GM19395 (cell line): ENCODE results near the gene GGTLC2.
"Not testable (repeated sequence)": the region's sequence is repeated elsewhere in the genome, so short reads cannot be mapped to it uniquely, and the experiment has no call there.

ENCODE experiments used
- ATAC-seq: cut with Tn5 transposase; IDR thresholded peaks from one replicate; pipeline ENCODE4 v1.9.1; 2021; ENCODE audit warnings: mild to moderate bottlenecking, moderate library complexity; ENCODE audit not compliant: unreplicated experiment

Gene GGTLC2

DNA sequence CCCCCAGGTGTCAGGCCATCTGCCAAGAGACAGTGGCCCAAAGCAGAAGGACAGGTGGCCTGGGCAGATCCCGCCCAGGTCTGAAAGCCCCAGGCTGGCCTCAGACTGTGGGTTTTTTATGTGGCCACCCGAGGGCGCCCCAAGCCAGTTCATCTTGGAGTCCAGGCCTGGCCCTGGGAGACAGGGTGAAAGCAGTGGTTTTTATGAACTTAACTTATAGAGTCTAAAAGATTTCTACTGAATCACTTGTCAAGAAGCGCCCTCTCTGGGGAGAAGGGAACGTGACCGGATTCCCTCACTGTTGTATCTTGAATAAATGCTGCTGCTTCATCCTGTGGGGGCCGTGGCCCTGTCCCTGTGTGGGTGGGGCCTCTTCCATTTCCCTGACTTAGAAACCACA is 8.2 kb upstream of the GGTLC2 start:
- not testable (repeated sequence) for ATAC-seq

GRCh38 chr22:22638313-22638712 is 6.1 kb upstream of the GGTLC2 start:
- ATAC-seq = not testable (repeated sequence)

DNA sequence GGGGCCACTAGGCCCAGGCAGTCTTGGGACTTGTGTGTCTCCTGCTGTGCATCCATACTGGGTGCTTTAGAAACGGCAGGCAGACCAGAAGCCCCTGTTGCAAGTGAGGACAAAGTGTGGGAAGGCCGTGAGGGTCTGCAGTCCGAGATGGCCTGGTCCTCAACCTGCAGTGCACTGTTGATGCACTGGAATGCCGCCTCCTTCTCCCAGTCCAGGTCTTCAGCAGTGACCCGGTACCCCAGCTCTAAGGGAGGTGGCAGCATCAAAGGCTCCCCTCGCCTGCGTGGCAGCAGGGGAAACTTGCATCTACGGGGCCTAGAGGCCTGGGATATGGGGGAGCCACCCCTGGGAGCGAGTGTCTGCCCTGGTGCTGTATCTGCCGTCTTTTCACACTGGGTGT is 2.2 kb upstream of the GGTLC2 start:
- ATAC-seq = not testable (repeated sequence)

- ATAC-seq = not testable (repeated sequence)
Observed at GRCh38 chr22:22645969-22646368, 1.6 kb downstream of the GGTLC2 start.

- ATAC-seq = not testable (repeated sequence)
Observed at GRCh38 chr22:22647952-22648351, 3.5 kb downstream of the GGTLC2 start.

DNA sequence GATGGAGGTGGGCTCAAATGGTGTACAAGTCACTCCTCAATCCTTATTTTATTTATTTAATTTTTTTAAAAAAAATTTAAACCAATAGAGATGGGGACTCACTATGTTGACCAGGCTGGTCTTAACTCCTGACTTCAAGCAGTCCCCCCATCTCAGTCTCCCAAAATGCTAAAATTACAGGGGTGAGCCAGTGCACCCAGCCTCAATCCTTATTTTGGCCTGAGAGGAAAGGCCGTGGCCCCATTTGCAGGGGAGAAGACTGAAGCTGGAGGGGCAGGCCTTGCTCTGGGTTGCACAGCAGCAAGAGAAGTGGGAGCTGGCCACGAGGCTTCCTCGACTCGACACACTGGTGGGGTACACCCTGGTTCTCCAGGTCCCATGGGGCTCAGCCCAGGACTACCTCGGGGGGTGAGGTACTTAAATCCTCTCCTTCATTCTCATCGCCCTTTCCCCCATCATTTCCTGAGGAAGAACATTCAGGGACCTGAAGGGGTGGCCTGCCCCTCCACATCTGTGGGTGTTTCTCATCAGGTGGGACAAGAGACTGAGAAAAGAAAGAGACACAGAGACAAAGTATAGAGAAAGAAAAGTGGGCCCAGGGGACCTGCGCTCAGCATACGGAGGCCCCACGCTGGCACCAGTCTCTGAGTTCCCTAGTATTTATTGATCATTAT is 4.6 kb downstream of the GGTLC2 start:
- ATAC-seq = not testable (repeated sequence)

DNA sequence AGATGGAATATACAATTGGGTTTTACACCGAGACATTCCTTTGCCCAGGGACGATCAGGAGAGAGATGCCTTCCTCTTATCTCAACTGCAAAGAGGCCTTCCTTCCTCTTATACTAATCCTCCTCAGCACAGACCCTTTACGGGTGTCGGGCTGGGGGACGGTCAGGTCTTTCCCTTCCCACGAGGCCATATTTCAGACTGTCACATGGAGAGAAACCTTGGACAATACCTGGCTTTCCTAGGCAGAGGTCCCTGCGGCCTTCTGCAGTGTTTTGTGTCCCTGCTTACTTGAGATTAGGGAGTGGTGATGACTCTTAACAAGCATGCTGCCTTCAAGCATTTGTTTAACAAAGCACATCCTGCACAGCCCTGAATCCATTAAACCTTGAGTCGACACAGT is 5.3 kb downstream of the GGTLC2 start:
- ATAC-seq = not testable (repeated sequence)

GRCh38 chr22:22650398-22650797 is 6.0 kb downstream of the GGTLC2 start:
- not testable (repeated sequence) for ATAC-seq

DNA sequence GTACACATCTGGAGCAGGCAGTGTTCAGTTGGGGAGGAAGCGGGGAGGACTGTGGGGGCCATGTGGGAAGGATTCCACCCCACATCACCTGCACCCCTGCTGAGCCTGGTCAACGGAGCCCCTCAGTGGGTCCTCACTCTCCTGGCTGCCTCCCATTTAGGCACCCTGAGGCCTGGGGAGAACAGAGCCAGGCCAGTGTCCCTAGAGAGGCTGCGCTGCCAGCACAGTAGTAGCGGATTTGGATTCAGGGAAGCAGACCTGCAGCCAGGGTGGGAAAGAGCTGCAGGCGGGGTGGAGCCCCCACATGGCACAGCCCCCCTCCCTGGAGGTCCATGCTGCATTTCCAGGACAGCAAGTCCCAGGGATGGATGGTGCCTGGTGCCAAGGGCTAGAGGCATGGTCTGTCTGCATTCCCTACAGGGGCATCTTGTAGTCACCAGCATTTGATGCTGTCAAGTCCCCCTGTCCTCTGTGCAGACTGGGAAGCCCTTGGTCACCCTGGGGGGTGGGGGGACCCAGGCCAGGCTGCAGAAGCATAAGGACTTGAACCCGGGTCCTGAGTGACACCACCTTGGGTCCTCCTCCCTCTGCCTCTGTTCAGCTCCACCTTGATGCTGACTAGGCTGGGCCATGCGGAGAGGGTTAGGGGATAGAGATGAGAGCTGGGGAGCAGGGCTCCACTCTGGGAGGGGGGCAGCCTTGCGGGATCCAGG is 6.5 kb downstream of the GGTLC2 start:
- ATAC-seq = not testable (repeated sequence)

- not testable (repeated sequence) for ATAC-seq
Observed at GRCh38 chr22:22651593-22651992, 7.2 kb downstream of the GGTLC2 start.

GRCh38 chr22:22652102-22652501 is 7.7 kb downstream of the GGTLC2 start:
- not testable (repeated sequence) for ATAC-seq

GRCh38 chr22:22652573-22652972 is 8.2 kb downstream of the GGTLC2 start:
- not testable (repeated sequence) for ATAC-seq

- not testable (repeated sequence) for ATAC-seq
Observed at GRCh38 chr22:22653677-22654381, 9.4 kb downstream of the GGTLC2 start.

DNA sequence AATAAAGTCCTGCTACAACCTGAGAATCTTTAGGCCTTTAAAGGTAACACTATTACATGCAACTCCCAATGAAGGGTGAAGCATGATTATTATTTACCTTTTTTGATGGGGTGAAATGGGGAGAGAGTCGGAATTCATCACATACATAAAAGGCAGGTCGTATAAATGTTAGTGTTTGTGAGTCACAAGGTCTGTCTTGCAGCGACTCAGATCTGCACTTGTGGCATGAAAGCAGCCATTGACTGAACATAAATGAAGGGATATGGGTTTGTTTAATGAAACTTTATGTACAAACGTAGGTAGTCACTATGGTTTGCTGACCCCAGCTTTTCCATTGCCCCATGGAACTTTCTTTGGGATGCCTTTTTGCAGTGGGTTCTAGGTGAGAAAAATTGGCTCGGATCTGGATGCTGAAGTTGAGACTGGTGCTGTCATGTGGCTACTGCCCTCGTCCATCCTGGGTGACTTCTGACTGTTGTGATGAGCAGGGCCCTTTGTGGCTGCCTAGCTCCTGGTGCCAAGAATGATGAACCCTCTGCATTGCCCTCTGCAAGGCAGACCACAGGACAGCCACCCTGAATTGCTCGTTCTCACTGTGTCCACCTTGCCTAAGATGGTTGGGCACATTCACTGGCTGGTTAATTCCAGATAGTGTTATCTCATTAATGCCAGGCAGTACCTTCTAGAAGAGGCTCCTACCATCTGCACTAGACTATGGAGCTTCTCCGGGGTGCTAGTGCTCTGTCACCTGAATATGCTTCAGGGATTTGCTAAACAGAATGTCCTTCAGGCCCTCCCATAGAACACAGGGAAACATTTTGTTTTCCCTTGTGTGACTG is 11.3 kb downstream of the GGTLC2 start:
- no peak for ATAC-seq

DNA sequence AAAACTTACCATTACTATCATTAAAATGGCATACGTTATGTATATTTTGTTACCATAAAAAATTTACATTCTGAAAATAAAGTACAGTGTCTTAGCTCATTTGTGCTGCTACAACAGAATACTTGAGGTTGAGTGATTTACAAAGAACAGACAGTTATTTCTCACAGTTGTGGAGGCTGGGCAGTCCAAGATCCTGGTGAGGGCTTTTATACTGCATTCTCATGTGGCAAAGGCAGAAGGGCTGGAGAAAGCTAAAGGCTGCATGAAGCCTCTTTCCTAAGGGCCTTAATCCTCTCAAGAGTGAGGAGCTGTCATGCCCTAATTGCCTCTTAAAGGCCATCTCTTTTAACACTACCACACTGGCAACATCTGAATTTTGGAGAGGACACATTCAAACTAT is 13.3 kb downstream of the GGTLC2 start:
- ATAC-seq = no peak

DNA sequence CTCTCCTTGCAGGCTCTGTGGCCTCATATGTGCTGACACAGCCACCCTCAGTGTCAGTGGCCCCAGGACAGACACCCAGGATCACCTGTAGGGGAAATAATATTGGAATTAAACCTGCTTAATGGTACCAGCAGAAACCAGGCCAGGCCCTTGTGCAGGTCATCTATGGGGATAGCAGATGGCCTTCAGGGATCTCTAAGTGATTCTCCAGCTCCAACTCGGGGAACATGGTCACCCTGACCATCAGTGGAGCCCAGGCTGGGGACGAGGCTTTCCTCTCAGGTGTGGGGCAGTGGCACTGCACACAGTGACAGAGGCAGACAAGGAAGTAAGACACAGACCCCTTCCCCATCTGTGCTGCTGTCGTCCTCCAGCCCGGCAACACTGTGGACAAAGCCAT is 16.9 kb downstream of the GGTLC2 start:
- ATAC-seq = no peak

GRCh38 chr22:22662095-22662494 is 17.7 kb downstream of the GGTLC2 start:
- no peak for ATAC-seq

- no peak for ATAC-seq
Observed at GRCh38 chr22:22663861-22664800, 19.7 kb downstream of the GGTLC2 start.

GRCh38 chr22:22666307-22667091 is 22.1 kb downstream of the GGTLC2 start:
- ATAC-seq = no peak
